HG03139 (cell line): ENCODE data around the gene TRAIP.

ENCODE experiments used
- ATAC-seq: cut with Tn5 transposase; IDR thresholded peaks from one replicate; pipeline ENCODE4 v1.9.1; 2021; ENCODE audit not compliant: unreplicated experiment

Gene TRAIP

GRCh38 chr3:49876567-49876966, 20.2 kb upstream of the TRAIP start:
- ATAC-seq: no peak

GRCh38 chr3:49873623-49874022, 17.3 kb upstream of the TRAIP start:
- ATAC-seq: no peak

- ATAC-seq: no peak
These were observed 16.5 kb upstream of the TRAIP start for GRCh38 chr3:49872801-49873281.

- no peak for ATAC-seq
These were observed 15.3 kb upstream of the TRAIP start for GRCh38 chr3:49871531-49872153.

GRCh38 chr3:49869525-49870126, 13.3 kb upstream of the TRAIP start, which contains the start of gene CAMKV:
CAMKV (minus strand) TSS chr3:49869906; CDS start chr3:49862388, 7,518 bp downstream.
- ATAC-seq: no peak

- no peak for ATAC-seq
These were observed 12.6 kb upstream of the TRAIP start for GRCh38 chr3:49868862-49869466.

- ATAC-seq: no peak
These were observed 11.5 kb upstream of the TRAIP start for GRCh38 chr3:49867871-49868321.

- ATAC-seq: no peak
These were observed 11.0 kb upstream of the TRAIP start for GRCh38 chr3:49867400-49867799.

GRCh38 chr3:49865198-49865784, 8.9 kb upstream of the TRAIP start:
- ATAC-seq: no peak

- no peak for ATAC-seq
These were observed 8.1 kb upstream of the TRAIP start for GRCh38 chr3:49864505-49864904.

- no peak for ATAC-seq
These were observed 3.4 kb upstream of the TRAIP start for GRCh38 chr3:49859576-49860305.

GRCh38 chr3:49855662-49856061, 702 bp downstream of the TRAIP start:
- no peak for ATAC-seq

- no peak for ATAC-seq
These were observed 10.7 kb downstream of the TRAIP start for GRCh38 chr3:49845694-49846093.

- ATAC-seq: no peak
These were observed 11.7 kb downstream of the TRAIP start for GRCh38 chr3:49844464-49845183.

GRCh38 chr3:49842843-49843517, 13.4 kb downstream of the TRAIP start:
- no peak for ATAC-seq

- no peak for ATAC-seq
These were observed 14.6 kb downstream of the TRAIP start for GRCh38 chr3:49841806-49842205.

- ATAC-seq: no peak
These were observed 15.2 kb downstream of the TRAIP start for GRCh38 chr3:49841126-49841696.

- ATAC-seq: no peak
These were observed 16.0 kb downstream of the TRAIP start for GRCh38 chr3:49840388-49840787.

GRCh38 chr3:49839193-49839809, 17.1 kb downstream of the TRAIP start:
- ATAC-seq: no peak
